GM18526 (cell line): Measurements from ENCODE around the gene SYT1.

Source experiments
- POLR2A ChIP-seq: IDR thresholded peaks from 3 replicates; pipeline ENCODE4 v1.6.1; 2011; ENCODE audit not compliant: insufficient read length; ENCODE audit errors: extremely low read depth

SYT1 gene

GRCh38 chr12:78864403-78864869 lies at the start of gene SYT1:
TSS of gene SYT1 (plus strand) at chr12:78864774.
- TF ChIP-seq POLR2A: no peak

GRCh38 chr12:78818487-78818886 lies 46.1 kb upstream of the SYT1 start:
- TF ChIP-seq POLR2A: no peak

- no peak for TF ChIP-seq POLR2A
Observed at GRCh38 chr12:78820946-78821345, 43.6 kb upstream of the SYT1 start.

- TF ChIP-seq POLR2A: no peak
Observed at GRCh38 chr12:78824918-78825317, 39.7 kb upstream of the SYT1 start.

GRCh38 chr12:78829690-78830089 lies 34.9 kb upstream of the SYT1 start:
- TF ChIP-seq POLR2A: no peak

- TF ChIP-seq POLR2A: no peak
Observed at GRCh38 chr12:78835493-78835892, 29.1 kb upstream of the SYT1 start.

- no peak for TF ChIP-seq POLR2A
Observed at GRCh38 chr12:78853231-78853630, 11.3 kb upstream of the SYT1 start.

- no peak for TF ChIP-seq POLR2A
Observed at GRCh38 chr12:78863482-78864402, 832 bp upstream of the SYT1 start.

GRCh38 chr12:78864870-78865463 lies 393 bp downstream of the SYT1 start:
- TF ChIP-seq POLR2A: no peak

GRCh38 chr12:78865516-78865915 lies 942 bp downstream of the SYT1 start:
- TF ChIP-seq POLR2A: no peak

GRCh38 chr12:78866518-78866917 lies 1.9 kb downstream of the SYT1 start:
- no peak for TF ChIP-seq POLR2A

- TF ChIP-seq POLR2A: no peak
Observed at GRCh38 chr12:78870539-78870938, 6.0 kb downstream of the SYT1 start.

- TF ChIP-seq POLR2A: no peak
Observed at GRCh38 chr12:78871566-78871965, 7.0 kb downstream of the SYT1 start.

GRCh38 chr12:78878459-78878858 lies 13.9 kb downstream of the SYT1 start:
- TF ChIP-seq POLR2A: no peak

- TF ChIP-seq POLR2A: no peak
Observed at GRCh38 chr12:78878866-78879265, 14.3 kb downstream of the SYT1 start.

- TF ChIP-seq POLR2A: no peak
Observed at GRCh38 chr12:78880078-78880477, 15.5 kb downstream of the SYT1 start.

GRCh38 chr12:78881685-78882084 lies 17.1 kb downstream of the SYT1 start:
- no peak for TF ChIP-seq POLR2A

GRCh38 chr12:78885466-78885865 lies 20.9 kb downstream of the SYT1 start:
- no peak for TF ChIP-seq POLR2A
